ENCODE data around the gene SEPTIN7.

SEPTIN7 gene

GRCh38 chr7:35839860-35840854, 39.3 kb downstream of the SEPTIN7 start:
- no peak for DNase-seq (ENCODE audit: low read depth in 2 of 2)

- DNase-seq (ENCODE audit: low read depth in 2 of 2), result no peak
Measured at GRCh38 chr7:35846816-35847412, 46.1 kb downstream of the SEPTIN7 start.

GRCh38 chr7:35848725-35849124, 47.9 kb downstream of the SEPTIN7 start:
- DNase-seq (ENCODE audit: low read depth in 2 of 2), result no peak

GRCh38 chr7:35849158-35849831, 48.4 kb downstream of the SEPTIN7 start:
- no peak for DNase-seq (ENCODE audit: low read depth in 2 of 2)

- no peak for DNase-seq (ENCODE audit: low read depth in 2 of 2)
Measured at GRCh38 chr7:35849954-35850353, 49.1 kb downstream of the SEPTIN7 start.

Measured in activated CD8-positive, alpha-beta memory T cell treated with anti-CD3 and anti-CD28 coated beads for 4 hours (primary cell).